Osteocyte (in vitro differentiated cells): ENCODE results near the gene TMEM74B. TPM values are rescaled to one million over a fixed set of nuclear protein-coding genes. Genes with fewer than 3 reads are reported as not detected.

ENCODE experiments used
- DNase-seq: peaks from one replicate; pipeline ENCODE4 v3.0.0; 2021; ENCODE audit warnings: mixed read lengths; ENCODE audit not compliant: unreplicated experiment; ENCODE audit errors: extremely low spot score
- H3K27ac Mint-ChIP-seq: one replicate; pipeline ENCODE4 v1.8.0; 2021; ENCODE audit warnings: mild to moderate bottlenecking, mixed read lengths; ENCODE audit not compliant: unreplicated experiment
- H3K27me3 Mint-ChIP-seq: one replicate; pipeline ENCODE4 v1.8.0; 2021; ENCODE audit warnings: mixed read lengths; ENCODE audit not compliant: unreplicated experiment
- H3K36me3 Mint-ChIP-seq: one replicate; pipeline ENCODE4 v1.8.0; 2021; ENCODE audit warnings: mixed read lengths; ENCODE audit not compliant: unreplicated experiment
- H3K4me1 Mint-ChIP-seq: one replicate; pipeline ENCODE4 v1.8.0; 2021; ENCODE audit warnings: mixed read lengths; ENCODE audit not compliant: unreplicated experiment
- H3K4me3 Mint-ChIP-seq: one replicate; pipeline ENCODE4 v1.8.0; 2021; ENCODE audit warnings: mild to moderate bottlenecking, moderate library complexity, mixed read lengths; ENCODE audit not compliant: unreplicated experiment
- H3K9me3 Mint-ChIP-seq: one replicate; pipeline ENCODE4 v1.8.0; 2021; ENCODE audit warnings: mixed read lengths; ENCODE audit not compliant: unreplicated experiment
- total RNA-seq: library from RNA; stranded (reverse); gene quantifications from 2 replicates; pipeline ENCODE4 v1.2.1, GENCODE V29; 2021
- TF ChIP-seq, protein P1 (sequence below): fragments of 200-600 bp; sonication (generic); IDR thresholded peaks from 2 replicates; pipeline ENCODE4 v1.5.0; 2021; ENCODE audit warnings: antibody characterized with exemption, mild to moderate bottlenecking, moderate library complexity

The TMEM74B gene
- total RNA-seq, 1 donor from 2014 or later, result not detected

DNA sequence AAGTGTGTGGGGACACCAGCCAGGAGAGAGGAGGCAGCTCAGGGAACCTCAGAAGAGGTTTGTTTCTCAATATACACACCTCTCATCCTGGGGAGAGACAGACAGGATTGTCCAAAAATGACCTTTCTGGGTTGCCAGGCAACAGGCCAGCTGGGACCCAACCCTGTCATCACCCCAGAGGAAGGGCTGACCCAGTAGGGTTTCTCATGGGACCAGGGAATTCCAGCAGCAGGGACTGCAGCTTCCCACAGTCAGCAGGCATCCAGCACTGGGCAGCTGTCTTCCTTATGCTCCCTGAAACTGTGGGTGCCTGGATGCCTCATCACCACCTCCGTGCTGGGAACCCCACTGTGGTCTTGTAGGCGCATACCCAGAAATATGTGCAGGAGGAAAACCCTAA lies 19.8 kb upstream of the TMEM74B start:
- no peak overlapping the region for H3K4me3 Mint-ChIP-seq
- TF ChIP-seq, protein P1, sequence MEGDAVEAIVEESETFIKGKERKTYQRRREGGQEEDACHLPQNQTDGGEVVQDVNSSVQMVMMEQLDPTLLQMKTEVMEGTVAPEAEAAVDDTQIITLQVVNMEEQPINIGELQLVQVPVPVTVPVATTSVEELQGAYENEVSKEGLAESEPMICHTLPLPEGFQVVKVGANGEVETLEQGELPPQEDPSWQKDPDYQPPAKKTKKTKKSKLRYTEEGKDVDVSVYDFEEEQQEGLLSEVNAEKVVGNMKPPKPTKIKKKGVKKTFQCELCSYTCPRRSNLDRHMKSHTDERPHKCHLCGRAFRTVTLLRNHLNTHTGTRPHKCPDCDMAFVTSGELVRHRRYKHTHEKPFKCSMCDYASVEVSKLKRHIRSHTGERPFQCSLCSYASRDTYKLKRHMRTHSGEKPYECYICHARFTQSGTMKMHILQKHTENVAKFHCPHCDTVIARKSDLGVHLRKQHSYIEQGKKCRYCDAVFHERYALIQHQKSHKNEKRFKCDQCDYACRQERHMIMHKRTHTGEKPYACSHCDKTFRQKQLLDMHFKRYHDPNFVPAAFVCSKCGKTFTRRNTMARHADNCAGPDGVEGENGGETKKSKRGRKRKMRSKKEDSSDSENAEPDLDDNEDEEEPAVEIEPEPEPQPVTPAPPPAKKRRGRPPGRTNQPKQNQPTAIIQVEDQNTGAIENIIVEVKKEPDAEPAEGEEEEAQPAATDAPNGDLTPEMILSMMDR, result no peak

DNA sequence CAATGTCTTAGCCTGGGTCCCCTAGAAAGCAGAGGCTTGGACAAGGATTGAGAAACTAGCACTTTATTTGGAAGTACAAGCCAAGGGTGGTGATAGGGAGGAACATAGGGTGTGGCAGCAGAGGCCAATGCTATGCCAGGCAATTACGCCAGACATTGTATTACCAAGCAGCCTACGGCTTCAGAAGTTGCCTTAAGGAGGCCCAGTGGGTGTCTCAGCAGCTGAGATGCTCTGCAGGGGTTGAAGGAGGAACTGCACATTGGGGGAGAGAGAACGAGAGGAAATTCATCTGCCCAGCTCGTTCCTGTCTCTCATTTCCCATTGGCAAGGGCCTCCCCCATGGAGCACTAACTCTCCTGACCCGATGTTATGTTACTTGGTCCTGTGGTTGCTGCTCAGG lies 19.3 kb upstream of the TMEM74B start:
- peak; percentile 30 for DNase-seq
- Mint-ChIP-seq H3K4me3 (no peak overlapping the region), H3K4me1 (no peaks in the 10 kb centered on the region), H3K36me3 (no peaks in the 10 kb centered on the region), H3K27ac (no peak overlapping the region), H3K27me3 (peaks cover 35% of the 10 kb centered on the region), H3K9me3 (no peaks in the 10 kb centered on the region)
- TF ChIP-seq, protein P1, result no peak

More for the DNA sequence above, 19.8 kb upstream of the TMEM74B start:
- H3K4me1 Mint-ChIP-seq, result no peaks in the 10 kb centered on the region
- H3K27ac Mint-ChIP-seq, result no peak overlapping the region
- H3K9me3 Mint-ChIP-seq, result no peaks in the 10 kb centered on the region
- H3K36me3 Mint-ChIP-seq, result no peaks in the 10 kb centered on the region
- H3K27me3 Mint-ChIP-seq, result peaks cover 36% of the 10 kb centered on the region
- DNase-seq, result peak; percentile 69

DNA sequence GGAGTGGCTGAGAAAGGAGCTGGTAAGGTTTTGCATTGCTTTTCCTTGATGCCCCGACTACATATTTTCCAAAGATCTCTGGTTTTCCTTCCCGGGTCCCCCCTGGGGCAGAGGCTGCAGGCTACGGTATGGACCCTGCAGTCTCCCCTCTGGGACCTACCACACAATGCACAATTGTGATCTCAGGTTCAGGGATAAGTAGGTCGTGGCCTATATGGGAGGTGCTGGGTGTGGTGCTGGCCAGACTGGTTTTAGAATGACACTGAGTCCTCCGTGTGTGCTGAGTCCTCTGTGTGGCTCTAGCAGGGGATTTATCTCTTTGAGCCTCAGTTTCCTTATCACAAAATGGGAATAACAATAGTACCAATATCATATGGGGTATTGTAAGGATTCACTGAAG lies 18.8 kb upstream of the TMEM74B start:
- Mint-ChIP-seq H3K4me1 (no peaks in the 10 kb centered on the region), H3K27ac (no peak overlapping the region), H3K27me3 (peaks cover 35% of the 10 kb centered on the region), H3K9me3 (no peaks in the 10 kb centered on the region), H3K36me3 (no peaks in the 10 kb centered on the region), H3K4me3 (no peak overlapping the region)
- peak; percentile 65 for DNase-seq
- TF ChIP-seq, protein P1, result no peak

DNA sequence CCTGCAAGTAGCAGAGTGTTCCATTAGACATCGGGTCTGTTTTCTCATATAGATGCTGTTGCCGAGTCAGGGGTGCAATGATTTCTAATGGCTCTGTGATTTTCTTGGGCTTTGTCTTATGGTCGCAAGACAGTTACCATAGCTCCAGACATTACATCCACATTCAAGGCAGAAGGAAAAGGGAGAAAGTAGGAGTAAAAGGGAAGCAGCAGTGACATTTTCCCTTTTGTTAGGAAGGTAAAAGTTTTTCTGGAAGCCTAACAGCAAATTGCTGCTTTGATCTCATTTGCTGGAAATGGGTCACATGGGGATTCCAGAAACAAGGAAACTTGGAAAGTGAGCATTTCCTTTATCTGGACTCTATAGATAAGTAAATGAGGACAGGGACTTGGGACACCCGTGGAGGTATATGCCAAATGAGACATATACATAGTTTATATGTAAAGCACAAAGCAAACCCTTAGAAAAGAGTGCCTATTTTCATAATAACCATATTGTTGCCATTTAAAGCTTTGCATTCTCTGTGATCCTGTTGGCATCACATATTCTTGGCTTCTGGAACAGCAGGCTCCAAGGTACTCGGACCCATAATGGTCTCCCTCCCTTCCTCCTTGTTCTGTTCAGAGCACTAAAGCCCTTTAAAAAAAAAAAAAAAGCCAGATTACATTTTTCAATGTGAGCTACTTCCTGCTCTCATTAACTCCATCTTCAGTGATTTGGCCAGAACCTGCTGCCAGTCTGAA lies 18.2 kb upstream of the TMEM74B start, which contains the start of gene C20orf202:
Gene C20orf202 (plus strand): TSS at position 693 of the 743 bp plus-strand sequence. CDS start 132 bp downstream, outside the sequence.
- Mint-ChIP-seq H3K4me1 (no peaks in the 10 kb centered on the region), H3K27me3 (peaks cover 31% of the 10 kb centered on the region), H3K9me3 (no peaks in the 10 kb centered on the region), H3K27ac (no peak within 1 kb of the TSS), H3K36me3 (no peaks in the 10 kb centered on the region), H3K4me3 (no peak within 1 kb of the TSS)
- TF ChIP-seq, protein P1, result no peak
- DNase-seq, result no peak

DNA sequence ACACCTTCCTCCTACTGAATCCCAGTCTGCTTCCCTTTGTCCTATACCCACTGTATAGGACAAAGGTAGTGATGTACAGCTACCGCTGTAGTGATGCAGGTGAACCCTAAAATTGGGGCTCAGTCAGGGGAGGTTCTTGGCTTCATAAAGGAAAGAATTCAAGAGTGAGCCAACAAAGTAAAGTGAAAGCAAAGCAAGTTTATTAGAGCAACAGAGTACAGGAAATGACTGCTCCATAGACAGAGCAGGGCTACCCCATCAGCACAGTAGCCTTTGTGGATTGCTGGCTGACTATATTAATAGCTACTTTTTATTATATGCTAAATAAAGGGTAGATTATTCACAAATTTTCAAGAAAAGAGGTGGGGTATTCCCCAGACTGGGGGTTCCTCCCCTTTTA lies 15.2 kb upstream of the TMEM74B start:
- no peak overlapping the region for H3K4me3 Mint-ChIP-seq
- no peak for DNase-seq
- peaks cover 29% of the 10 kb centered on the region for H3K27me3 Mint-ChIP-seq
- H3K4me1 Mint-ChIP-seq, result no peaks in the 10 kb centered on the region
- H3K36me3 Mint-ChIP-seq, result no peaks in the 10 kb centered on the region
- no peak overlapping the region for H3K27ac Mint-ChIP-seq
- no peaks in the 10 kb centered on the region for H3K9me3 Mint-ChIP-seq
- TF ChIP-seq, protein P1, result no peak
